ENCODE measurements around the gene STX8.

STX8 gene

GRCh38 chr17:9229160-9229825, 346.3 kb downstream of the STX8 start:
- no peak for DNase-seq
- in situ Hi-C loops (cut with MboI; ENCODE audit: low pct_unique_long_range_greater_than_20kb, low sequenced_read_pairs): no loop called here

- in situ Hi-C loops (cut with MboI; ENCODE audit: low pct_unique_long_range_greater_than_20kb, low sequenced_read_pairs): no loop called here
- DNase-seq: no peak
These were observed 347.0 kb downstream of the STX8 start for GRCh38 chr17:9228408-9229159.

GRCh38 chr17:9227819-9228407, 347.7 kb downstream of the STX8 start:
- in situ Hi-C loops (cut with MboI; ENCODE audit: low pct_unique_long_range_greater_than_20kb, low sequenced_read_pairs): no loop called here

GRCh38 chr17:9226794-9227135, 348.9 kb downstream of the STX8 start:
- in situ Hi-C loops (cut with MboI; ENCODE audit: low pct_unique_long_range_greater_than_20kb, low sequenced_read_pairs): no loop called here
- no peak for DNase-seq

More at GRCh38 chr17:9227819-9228407, 347.7 kb downstream of the STX8 start:
- no peak for DNase-seq

GRCh38 chr17:9226130-9226793, 349.4 kb downstream of the STX8 start:
- in situ Hi-C loops (cut with MboI; ENCODE audit: low pct_unique_long_range_greater_than_20kb, low sequenced_read_pairs): no loop called here

GRCh38 chr17:9225305-9226101, 350.1 kb downstream of the STX8 start:
- in situ Hi-C loops (cut with MboI; ENCODE audit: low pct_unique_long_range_greater_than_20kb, low sequenced_read_pairs): no loop called here
- no peak for DNase-seq

More at GRCh38 chr17:9226130-9226793, 349.4 kb downstream of the STX8 start:
- no peak for DNase-seq

- no peak for DNase-seq
- in situ Hi-C loops (cut with MboI; ENCODE audit: low pct_unique_long_range_greater_than_20kb, low sequenced_read_pairs): no loop called here
These were observed 351.1 kb downstream of the STX8 start for GRCh38 chr17:9224485-9224884.

- DNase-seq: no peak
- in situ Hi-C loops (cut with MboI; ENCODE audit: low pct_unique_long_range_greater_than_20kb, low sequenced_read_pairs): no loop called here
These were observed 352.1 kb downstream of the STX8 start for GRCh38 chr17:9223531-9223930.

- in situ Hi-C loops (cut with MboI; ENCODE audit: low pct_unique_long_range_greater_than_20kb, low sequenced_read_pairs): no loop called here
- DNase-seq: no peak
These were observed 353.8 kb downstream of the STX8 start for GRCh38 chr17:9221922-9222180.

- no peak for DNase-seq
- in situ Hi-C loops (cut with MboI; ENCODE audit: low pct_unique_long_range_greater_than_20kb, low sequenced_read_pairs): no loop called here
These were observed 354.3 kb downstream of the STX8 start for GRCh38 chr17:9221147-9221921.

- in situ Hi-C loops (cut with MboI; ENCODE audit: low pct_unique_long_range_greater_than_20kb, low sequenced_read_pairs): no loop called here
- DNase-seq: no peak
These were observed 355.0 kb downstream of the STX8 start for GRCh38 chr17:9220398-9221146.

- no peak for DNase-seq
- in situ Hi-C loops (cut with MboI; ENCODE audit: low pct_unique_long_range_greater_than_20kb, low sequenced_read_pairs): no loop called here
These were observed 355.8 kb downstream of the STX8 start for GRCh38 chr17:9219631-9220397.

- in situ Hi-C loops (cut with MboI; ENCODE audit: low pct_unique_long_range_greater_than_20kb, low sequenced_read_pairs): no loop called here
- DNase-seq: no peak
These were observed 356.7 kb downstream of the STX8 start for GRCh38 chr17:9218911-9219310.

GRCh38 chr17:9218064-9218635, 357.5 kb downstream of the STX8 start:
- in situ Hi-C loops (cut with MboI; ENCODE audit: low pct_unique_long_range_greater_than_20kb, low sequenced_read_pairs): no loop called here
- no peak for DNase-seq

GRCh38 chr17:9217151-9218056, 358.2 kb downstream of the STX8 start:
- DNase-seq: no peak

GRCh38 chr17:9215465-9215864, 360.2 kb downstream of the STX8 start:
- in situ Hi-C loops (cut with MboI; ENCODE audit: low pct_unique_long_range_greater_than_20kb, low sequenced_read_pairs): no loop called here
- DNase-seq: no peak

More at GRCh38 chr17:9217151-9218056, 358.2 kb downstream of the STX8 start:
- in situ Hi-C loops (cut with MboI; ENCODE audit: low pct_unique_long_range_greater_than_20kb, low sequenced_read_pairs): no loop called here

All from KBM-7 (cell line).